Neural cell (in vitro differentiated cells): ENCODE results near the gene SLIT3. TPM values are rescaled to one million over a fixed set of nuclear protein-coding genes. Genes with fewer than 3 reads are reported as not detected.

Source experiments
- H2AFZ ChIP-seq: fragments of 200-600, 300-800 bp; sonication (generic), shearing (Covaris generic); 2 replicates; pipeline ENCODE4 v1.6.0; 2014; ENCODE audit warnings: low read depth, mild to moderate bottlenecking, antibody characterized with exemption, low read length, moderate library complexity
- H3F3A ChIP-seq: fragments of 200-600 bp; shearing (Covaris generic); 2 replicates; pipeline ENCODE4 v1.6.1; 2016; ENCODE audit warnings: mild to moderate bottlenecking, moderate library complexity, mixed read lengths, antibody characterized with exemption, low read length; ENCODE audit not compliant: insufficient read depth, poor library complexity, severe bottlenecking
- H3K27ac ChIP-seq: fragments of 200-600, 300-800 bp; sonication (generic), shearing (Covaris generic); 2 replicates; pipeline ENCODE4 v1.5.1; 2014; ENCODE audit warnings: mild to moderate bottlenecking, low read length, moderate library complexity
- H3K27me3 ChIP-seq: fragments of 300-800, 200-600 bp; sonication (generic), shearing (Covaris generic); 2 replicates; pipeline ENCODE4 v1.6.0; 2014; ENCODE audit warnings: mild to moderate bottlenecking, low read depth, low read length, moderate library complexity; ENCODE audit not compliant: insufficient read depth
- H3K36me3 ChIP-seq: fragments of 300-800, 200-600 bp; sonication (generic), shearing (Covaris generic); 2 replicates; pipeline ENCODE4 v1.5.1; 2014; ENCODE audit warnings: mild to moderate bottlenecking, antibody characterized with exemption, low read length, moderate library complexity; ENCODE audit not compliant: insufficient read depth
- H3K4me2 ChIP-seq: fragments of 300-800, 200-600 bp; sonication (generic), shearing (Covaris generic); 2 replicates; pipeline ENCODE4 v1.6.0; 2014; ENCODE audit warnings: mild to moderate bottlenecking, low read length
- H3K4me3 ChIP-seq: fragments of 300-800, 200-600 bp; sonication (generic), shearing (Covaris generic); 2 replicates; pipeline ENCODE4 v1.5.1; 2014; ENCODE audit warnings: mild to moderate bottlenecking, low read length, moderate library complexity
- H3K79me2 ChIP-seq: fragments of 200-600 bp; shearing (Covaris generic); replicated peaks from 2 replicates; pipeline ENCODE4 v1.6.0; 2014; ENCODE audit warnings: mild to moderate bottlenecking, low read length, moderate library complexity; ENCODE audit not compliant: insufficient read depth
- H3K9ac ChIP-seq: fragments of 300-800, 200-600 bp; sonication (generic), shearing (Covaris generic); 2 replicates; pipeline ENCODE4 v1.6.1; 2016; ENCODE audit warnings: mild to moderate bottlenecking, low read length, mixed read lengths
- H3K9me2 ChIP-seq: fragments of 200-600 bp; shearing (Covaris generic); 2 replicates; pipeline ENCODE4 v1.6.1; 2016; ENCODE audit warnings: mild to moderate bottlenecking, low read length, mixed read lengths; ENCODE audit not compliant: insufficient read depth
- H3K9me3 ChIP-seq: fragments of 200-600, 300-800 bp; sonication (generic), shearing (Covaris generic); 2 replicates; pipeline ENCODE4 v1.6.1; 2016; ENCODE audit warnings: mild to moderate bottlenecking, mixed run types, low read length, moderate library complexity, mixed read lengths
- H4K20me1 ChIP-seq: fragments of 200-600 bp; shearing (Covaris generic); 2 replicates; pipeline ENCODE4 v1.6.1; 2016; ENCODE audit warnings: mild to moderate bottlenecking, mixed run types; ENCODE audit not compliant: insufficient read depth
- CTCF ChIP-seq: fragments of 450-650 bp; IDR thresholded peaks from 2 replicates; pipeline ENCODE4 v1.5.1; 2014; ENCODE audit warnings: antibody characterized with exemption, mild to moderate bottlenecking, moderate library complexity; ENCODE audit not compliant: poor library complexity, severe bottlenecking
- EP300 ChIP-seq: fragments of 450-650 bp; conservative IDR thresholded peaks from 2 replicates; pipeline ENCODE4 v1.6.1; 2014; ENCODE audit warnings: antibody characterized with exemption, mild to moderate bottlenecking, moderate library complexity; ENCODE audit not compliant: poor library complexity, severe bottlenecking
- EZH2 ChIP-seq: fragments of 200-600, 300-800 bp; shearing (Covaris generic), sonication (generic); IDR thresholded peaks from 2 replicates; pipeline ENCODE4 v1.6.1; 2014; ENCODE audit warnings: antibody characterized with exemption, low read length, borderline replicate concordance, mild to moderate bottlenecking; ENCODE audit not compliant: insufficient read depth, poor library complexity, severe bottlenecking
- MXI1 ChIP-seq: fragments of 450-650 bp; conservative IDR thresholded peaks from 2 replicates; pipeline ENCODE4 v1.6.1; 2014; ENCODE audit warnings: antibody characterized with exemption, mild to moderate bottlenecking; ENCODE audit not compliant: poor library complexity, severe bottlenecking
- POLR2AphosphoS5 ChIP-seq: IDR thresholded peaks from 2 replicates; pipeline ENCODE4 v1.6.1; 2012
- RAD21 ChIP-seq: fragments of 450-650 bp; conservative IDR thresholded peaks from 2 replicates; pipeline ENCODE4 v1.6.1; 2014; ENCODE audit warnings: antibody characterized with exemption, mild to moderate bottlenecking, moderate library complexity
- SMC3 ChIP-seq: fragments of 450-650 bp; conservative IDR thresholded peaks from 2 replicates; pipeline ENCODE4 v1.6.1; 2014; ENCODE audit warnings: antibody characterized with exemption, mild to moderate bottlenecking, moderate library complexity; ENCODE audit not compliant: poor library complexity
- TAF1 ChIP-seq: IDR thresholded peaks from 2 replicates; pipeline ENCODE4 v1.6.1; 2012; ENCODE audit warnings: low read depth
- polyA plus RNA-seq: library from polyadenylated mRNA; depleted of rRNA; stranded (reverse); fragments of >200 nt; gene quantifications from 2 replicates; pipeline ENCODE4 v1.2.3, GENCODE V29; 2014
- TF ChIP-seq, protein P1 (sequence below): IDR thresholded peaks from 2 replicates; pipeline ENCODE4 v1.6.1; 2012; ENCODE audit warnings: borderline replicate concordance

SLIT3 gene
- polyA plus RNA-seq, 1 donor from 2014 or later = 1.2 TPM

DNA sequence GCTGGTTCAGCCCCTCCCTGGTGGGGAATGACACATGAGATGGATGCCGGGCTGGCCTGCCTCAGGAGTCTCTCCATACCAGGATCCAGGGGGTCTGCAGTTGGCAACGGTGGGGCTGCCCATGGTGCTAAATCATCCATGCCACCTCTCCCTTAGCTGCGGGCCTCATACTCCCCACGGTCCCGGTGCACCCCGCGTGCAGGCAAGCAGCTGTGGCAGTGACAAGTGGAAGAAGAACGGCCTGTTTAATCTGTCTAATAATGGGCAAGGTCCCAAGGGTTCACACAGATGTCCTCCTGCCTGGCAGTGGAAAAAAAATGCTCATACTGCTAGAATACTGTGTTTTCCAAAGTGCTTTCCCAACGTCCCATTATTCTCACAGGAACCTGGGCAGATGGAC is 524.9 kb downstream of the SLIT3 start:
- H3K27ac ChIP-seq = no peak overlapping the region

DNA sequence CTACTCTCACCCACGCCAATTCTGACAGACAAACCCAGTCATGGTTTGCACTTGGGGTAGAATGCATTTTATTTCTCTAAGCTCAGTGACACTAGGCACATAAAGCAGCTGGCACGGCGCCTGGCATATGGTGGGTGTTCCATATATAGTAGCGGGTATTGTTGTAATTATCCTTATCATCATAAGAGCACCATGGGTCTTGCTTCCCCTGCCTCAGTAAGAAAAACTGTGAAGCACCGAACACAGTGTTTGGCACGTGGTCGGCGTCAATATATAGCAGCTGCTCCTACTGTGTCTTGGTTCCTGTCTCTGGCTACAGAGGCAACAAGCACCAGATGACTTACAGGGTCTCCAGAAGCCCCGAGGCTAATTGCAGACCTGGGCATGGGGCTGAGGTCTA is 527.7 kb downstream of the SLIT3 start:
- Histone ChIP-seq H3K9me2 (no peaks in the 10 kb centered on the region), H3K9me3 (peaks cover 3% of the 10 kb centered on the region), H3K36me3 (no peaks in the 10 kb centered on the region), H2AFZ (no peak overlapping the region), H3F3A (no peaks in the 10 kb centered on the region), H3K27ac (no peak overlapping the region), H3K27me3 (no peaks in the 10 kb centered on the region), H3K4me3 (no peak overlapping the region), H3K9ac (no peak overlapping the region), H3K4me2 (no peak overlapping the region), H3K79me2 (no peaks in the 10 kb centered on the region), H4K20me1 (no peaks in the 10 kb centered on the region)
- TF ChIP-seq CTCF (no peak), EP300 (no peak), EZH2 (no peak), POLR2AphosphoS5 (no peak), SMC3 (no peak), MXI1 (no peak), TAF1 (no peak), RAD21 (no peak)
- TF ChIP-seq, protein P1, sequence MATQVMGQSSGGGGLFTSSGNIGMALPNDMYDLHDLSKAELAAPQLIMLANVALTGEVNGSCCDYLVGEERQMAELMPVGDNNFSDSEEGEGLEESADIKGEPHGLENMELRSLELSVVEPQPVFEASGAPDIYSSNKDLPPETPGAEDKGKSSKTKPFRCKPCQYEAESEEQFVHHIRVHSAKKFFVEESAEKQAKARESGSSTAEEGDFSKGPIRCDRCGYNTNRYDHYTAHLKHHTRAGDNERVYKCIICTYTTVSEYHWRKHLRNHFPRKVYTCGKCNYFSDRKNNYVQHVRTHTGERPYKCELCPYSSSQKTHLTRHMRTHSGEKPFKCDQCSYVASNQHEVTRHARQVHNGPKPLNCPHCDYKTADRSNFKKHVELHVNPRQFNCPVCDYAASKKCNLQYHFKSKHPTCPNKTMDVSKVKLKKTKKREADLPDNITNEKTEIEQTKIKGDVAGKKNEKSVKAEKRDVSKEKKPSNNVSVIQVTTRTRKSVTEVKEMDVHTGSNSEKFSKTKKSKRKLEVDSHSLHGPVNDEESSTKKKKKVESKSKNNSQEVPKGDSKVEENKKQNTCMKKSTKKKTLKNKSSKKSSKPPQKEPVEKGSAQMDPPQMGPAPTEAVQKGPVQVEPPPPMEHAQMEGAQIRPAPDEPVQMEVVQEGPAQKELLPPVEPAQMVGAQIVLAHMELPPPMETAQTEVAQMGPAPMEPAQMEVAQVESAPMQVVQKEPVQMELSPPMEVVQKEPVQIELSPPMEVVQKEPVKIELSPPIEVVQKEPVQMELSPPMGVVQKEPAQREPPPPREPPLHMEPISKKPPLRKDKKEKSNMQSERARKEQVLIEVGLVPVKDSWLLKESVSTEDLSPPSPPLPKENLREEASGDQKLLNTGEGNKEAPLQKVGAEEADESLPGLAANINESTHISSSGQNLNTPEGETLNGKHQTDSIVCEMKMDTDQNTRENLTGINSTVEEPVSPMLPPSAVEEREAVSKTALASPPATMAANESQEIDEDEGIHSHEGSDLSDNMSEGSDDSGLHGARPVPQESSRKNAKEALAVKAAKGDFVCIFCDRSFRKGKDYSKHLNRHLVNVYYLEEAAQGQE = no peak

More for the DNA sequence above, 524.9 kb downstream of the SLIT3 start:
- no peaks in the 10 kb centered on the region for H3K79me2 ChIP-seq
- no peaks in the 10 kb centered on the region for H3K9me2 ChIP-seq
- no peaks in the 10 kb centered on the region for H4K20me1 ChIP-seq
- H3F3A ChIP-seq = no peaks in the 10 kb centered on the region
- no peaks in the 10 kb centered on the region for H3K9me3 ChIP-seq
- no peaks in the 10 kb centered on the region for H3K27me3 ChIP-seq
- H3K4me3 ChIP-seq = no peak overlapping the region
- TF ChIP-seq EP300 = no peak
- no peak for TF ChIP-seq TAF1
- TF ChIP-seq, protein P1 = no peak
- TF ChIP-seq POLR2AphosphoS5 = no peak
- no peak for TF ChIP-seq RAD21
- no peak for TF ChIP-seq MXI1
- TF ChIP-seq CTCF = no peak
- no peak for TF ChIP-seq EZH2
- no peak for TF ChIP-seq SMC3
- H2AFZ ChIP-seq = no peak overlapping the region
- no peak overlapping the region for H3K9ac ChIP-seq
- H3K36me3 ChIP-seq = no peaks in the 10 kb centered on the region
- H3K4me2 ChIP-seq = no peak overlapping the region
